Activated naive CD4-positive, alpha-beta T cell treated with anti-CD3 and anti-CD28 coated beads for 36 hours (primary cell): ENCODE data around the gene SUFU. TPM values are rescaled to one million over a fixed set of nuclear protein-coding genes. Genes with fewer than 3 reads are reported as not detected.
A peak's percentile ranks its signal among the peaks of the same experiment; 100 is the strongest.

Source experiments
- CTCF ChIA-PET: fragments of 350-600 bp; sonication (Branson Sonifier 250); formaldehyde crosslinking; loops from one replicate; lab custom pipeline; 2021; ENCODE audit warnings: antibody characterized with exemption; lab: Charles Lee
- DNase-seq: peaks from one replicate; pipeline ENCODE4 v3.0.0-alpha.2; 2020
- H3K27ac Mint-ChIP-seq: one replicate; pipeline ENCODE4 v1.8.0; 2021; ENCODE audit warnings: mild to moderate bottlenecking, mixed read lengths
- H3K27me3 Mint-ChIP-seq: one replicate; pipeline ENCODE4 v1.8.0; 2021; ENCODE audit warnings: low read depth, mixed read lengths
- H3K36me3 Mint-ChIP-seq: one replicate; pipeline ENCODE4 v1.8.0; 2021; ENCODE audit warnings: low read depth, mixed read lengths
- H3K4me1 Mint-ChIP-seq: one replicate; pipeline ENCODE4 v1.8.0; 2021; ENCODE audit warnings: low read depth, mixed read lengths
- H3K4me3 Mint-ChIP-seq: one replicate; pipeline ENCODE4 v1.8.0; 2021; ENCODE audit warnings: mild to moderate bottlenecking, moderate library complexity, mixed read lengths
- H3K9me3 Mint-ChIP-seq: one replicate; pipeline ENCODE4 v1.8.0; 2021; ENCODE audit warnings: mixed read lengths
- intact Hi-C: fragments of 100-400 bp; cut with micrococcal nuclease; formaldehyde crosslinking; loops from one replicate; pipeline ENCODE4 v1.15.1; 2023
- total RNA-seq, 2 experiments: library from RNA; stranded (reverse); gene quantifications; one replicate each; pipeline ENCODE4 v1.2.3, GENCODE V29; 2021

SUFU gene
- total RNA-seq, 2 experiments from 2014 or later: 6.6 to 7.1 TPM

- Mint-ChIP-seq H3K4me1 (peaks cover 32% of the 10 kb centered on the region), H3K9me3 (no peaks in the 10 kb centered on the region), H3K4me3 (no peak overlapping the region), H3K27me3 (no peaks in the 10 kb centered on the region), H3K27ac (no peak overlapping the region), H3K36me3 (no peaks in the 10 kb centered on the region)
- CTCF ChIA-PET: interaction anchor here (1.5 kb wide), 1 partner anchor 13 kb away, joined by 4 read pairs; no protein-coding TSS in a partner anchor
- intact Hi-C loops: no loop called here
- no peak for DNase-seq
These were observed 126.2 kb downstream of the SUFU start for GRCh38 chr10:102629661-102630614.

- DNase-seq: no peak
- intact Hi-C loops: no loop called here
- no peak overlapping the region for H3K4me3 Mint-ChIP-seq
- H3K27me3 Mint-ChIP-seq: no peaks in the 10 kb centered on the region
- CTCF ChIA-PET: interaction anchor here (1.5 kb wide), 1 partner anchor 14 kb away, joined by 4 read pairs; no protein-coding TSS in a partner anchor
- H3K27ac Mint-ChIP-seq: no peak overlapping the region
- no peaks in the 10 kb centered on the region for H3K9me3 Mint-ChIP-seq
- peaks cover 39% of the 10 kb centered on the region for H3K4me1 Mint-ChIP-seq
- no peaks in the 10 kb centered on the region for H3K36me3 Mint-ChIP-seq
These were observed 126.9 kb downstream of the SUFU start for GRCh38 chr10:102630663-102631062.

GRCh38 chr10:102631525-102632393 is 128.0 kb downstream of the SUFU start:
- CTCF ChIA-PET: interaction anchor here (0.6 to 1.1 kb wide), 4 partner anchors 10 to 20 kb away, joined by 3 to 4 read pairs (median 3); no protein-coding TSS in a partner anchor
- Mint-ChIP-seq H3K27ac (peak overlapping the region; percentile 62), H3K4me1 (peaks cover 41% of the 10 kb centered on the region), H3K36me3 (no peaks in the 10 kb centered on the region), H3K27me3 (no peaks in the 10 kb centered on the region), H3K9me3 (no peaks in the 10 kb centered on the region), H3K4me3 (no peak overlapping the region)
- DNase-seq: no peak
- intact Hi-C loops: no loop called here

GRCh38 chr10:102632394-102633111 is 128.8 kb downstream of the SUFU start:
- peak; percentile 46 for DNase-seq
- Mint-ChIP-seq H3K27ac (peak overlapping the region; percentile 62), H3K27me3 (no peaks in the 10 kb centered on the region), H3K9me3 (no peaks in the 10 kb centered on the region), H3K4me1 (peaks cover 41% of the 10 kb centered on the region), H3K4me3 (no peak overlapping the region), H3K36me3 (no peaks in the 10 kb centered on the region)
- intact Hi-C loops: loop anchor here (1.0 kb wide), 1 partner anchor 10 kb away; no protein-coding TSS in a partner anchor
- CTCF ChIA-PET: interaction anchor here (0.5 to 1.1 kb wide), 3 partner anchors 18 to 21 kb away, joined by 3 to 8 read pairs (median 4); no protein-coding TSS in a partner anchor

GRCh38 chr10:102633287-102633686 is 129.5 kb downstream of the SUFU start:
- Mint-ChIP-seq H3K4me3 (no peak overlapping the region), H3K4me1 (peaks cover 41% of the 10 kb centered on the region), H3K9me3 (no peaks in the 10 kb centered on the region), H3K27ac (peak overlapping the region; percentile 84), H3K36me3 (no peaks in the 10 kb centered on the region), H3K27me3 (no peaks in the 10 kb centered on the region)
- CTCF ChIA-PET: interaction anchor here (0.6 to 1.3 kb wide), 3 partner anchors 11 to 1592 kb away, joined by 3 to 6 read pairs (median 5); partner anchors contain the start of gene TRIM8
- intact Hi-C loops: loop anchor here (1.0 kb wide), 1 partner anchor 9 kb away; no protein-coding TSS in a partner anchor
- DNase-seq: peak; percentile 80

GRCh38 chr10:102633848-102634247 is 130.1 kb downstream of the SUFU start:
- Mint-ChIP-seq H3K9me3 (no peaks in the 10 kb centered on the region), H3K36me3 (no peaks in the 10 kb centered on the region), H3K4me1 (peaks cover 41% of the 10 kb centered on the region), H3K4me3 (no peak overlapping the region), H3K27me3 (no peaks in the 10 kb centered on the region), H3K27ac (peak overlapping the region; percentile 84)
- CTCF ChIA-PET: interaction anchor here (0.6 to 1.3 kb wide), 3 partner anchors 11 to 1592 kb away, joined by 3 to 6 read pairs (median 5); partner anchors contain the start of gene TRIM8
- intact Hi-C loops: loop anchor here (1.0 kb wide), 1 partner anchor 8 kb away; no protein-coding TSS in a partner anchor
- no peak for DNase-seq

GRCh38 chr10:102634686-102635085 is 130.9 kb downstream of the SUFU start:
- Mint-ChIP-seq H3K36me3 (no peaks in the 10 kb centered on the region), H3K4me3 (no peak overlapping the region), H3K27me3 (no peaks in the 10 kb centered on the region), H3K27ac (peak overlapping the region; percentile 55), H3K4me1 (peaks cover 41% of the 10 kb centered on the region), H3K9me3 (no peaks in the 10 kb centered on the region)
- intact Hi-C loops: no loop called here
- no peak for DNase-seq
- CTCF ChIA-PET: interaction anchor here (0.6 to 1.8 kb wide), 2 partner anchors 10 to 262 kb away, joined by 3 to 5 read pairs; partner anchors contain the start of gene TRIM8

GRCh38 chr10:102635377-102635776 is 131.6 kb downstream of the SUFU start:
- no peaks in the 10 kb centered on the region for H3K27me3 Mint-ChIP-seq
- H3K27ac Mint-ChIP-seq: peak overlapping the region; percentile 55
- no peaks in the 10 kb centered on the region for H3K9me3 Mint-ChIP-seq
- intact Hi-C loops: no loop called here
- DNase-seq: peak; percentile 36
- H3K4me3 Mint-ChIP-seq: no peak overlapping the region
- peaks cover 41% of the 10 kb centered on the region for H3K4me1 Mint-ChIP-seq
- CTCF ChIA-PET: interaction anchor here (0.9 to 1.8 kb wide), 2 partner anchors 9 to 11 kb away, joined by 4 to 5 read pairs; partner anchors contain the start of gene TRIM8
- no peaks in the 10 kb centered on the region for H3K36me3 Mint-ChIP-seq

GRCh38 chr10:102639537-102639936 is 135.8 kb downstream of the SUFU start:
- Mint-ChIP-seq H3K36me3 (no peaks in the 10 kb centered on the region), H3K27ac (no peak overlapping the region), H3K4me1 (peaks cover 20% of the 10 kb centered on the region), H3K4me3 (no peak overlapping the region), H3K27me3 (no peaks in the 10 kb centered on the region), H3K9me3 (no peaks in the 10 kb centered on the region)
- CTCF ChIA-PET: no interaction called here
- intact Hi-C loops: no loop called here
- no peak for DNase-seq

GRCh38 chr10:102641402-102641801 is 137.6 kb downstream of the SUFU start:
- no peak for DNase-seq
- Mint-ChIP-seq H3K36me3 (peaks cover 3% of the 10 kb centered on the region), H3K27me3 (no peaks in the 10 kb centered on the region), H3K4me3 (peak overlapping the region; percentile 83), H3K4me1 (peaks cover 11% of the 10 kb centered on the region), H3K9me3 (no peaks in the 10 kb centered on the region), H3K27ac (peak overlapping the region; percentile 88)
- intact Hi-C loops: loop anchor here (10.0 kb wide), 3 partner anchors 553 to 1287 kb away; partner anchors contain the start of genes BTRC, NT5C2 and TAF5
- CTCF ChIA-PET: interaction anchor here (1.0 to 1.1 kb wide), 2 partner anchors 10 to 45 kb away, joined by 3 read pairs; no protein-coding TSS in a partner anchor
